ENCODE data around the gene FAM20C.

FAM20C gene

GRCh38 chr7:255721-256361 is 63.5 kb downstream of the FAM20C start:
- DNase-seq (ENCODE audit: extremely low read depth, low read depth), result no peak
- no peak for TF ChIP-seq CTCF (IDR thresholded peaks at IDR 0.05; ENCODE audit: low read depth, low read length, missing control alignments)
- H3K4me3 ChIP-seq (replicated peaks; ENCODE audit: low read depth, low read length), result no peak overlapping the region

DNA sequence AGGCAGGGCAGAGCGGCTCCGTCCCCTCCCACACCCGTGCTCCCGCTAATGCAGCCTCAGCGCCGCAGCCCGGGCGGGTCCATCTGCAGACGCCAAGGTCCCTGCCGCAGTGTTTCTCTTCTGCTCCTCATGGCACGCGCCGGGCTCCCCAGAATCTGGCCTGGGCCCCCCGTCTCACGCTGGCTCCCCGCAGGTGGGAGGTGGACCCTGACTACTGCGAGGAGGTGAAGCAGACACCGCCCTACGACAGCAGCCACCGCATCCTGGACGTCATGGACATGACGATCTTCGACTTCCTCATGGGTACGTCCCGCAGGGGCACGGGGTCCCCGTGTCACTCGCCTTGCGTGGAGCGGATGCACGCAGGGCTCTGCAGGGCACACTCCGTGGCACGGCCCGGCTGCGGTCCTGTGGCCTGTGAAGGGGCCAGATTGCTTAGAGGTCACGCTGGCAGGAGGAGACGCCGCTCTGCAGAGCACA is 64.1 kb downstream of the FAM20C start:
- H3K4me3 ChIP-seq (replicated peaks; ENCODE audit: low read depth, low read length), result no peak overlapping the region
- no peak for DNase-seq (ENCODE audit: extremely low read depth, low read depth)
- no peak for TF ChIP-seq CTCF (IDR thresholded peaks at IDR 0.05; ENCODE audit: low read depth, low read length, missing control alignments)

DNA sequence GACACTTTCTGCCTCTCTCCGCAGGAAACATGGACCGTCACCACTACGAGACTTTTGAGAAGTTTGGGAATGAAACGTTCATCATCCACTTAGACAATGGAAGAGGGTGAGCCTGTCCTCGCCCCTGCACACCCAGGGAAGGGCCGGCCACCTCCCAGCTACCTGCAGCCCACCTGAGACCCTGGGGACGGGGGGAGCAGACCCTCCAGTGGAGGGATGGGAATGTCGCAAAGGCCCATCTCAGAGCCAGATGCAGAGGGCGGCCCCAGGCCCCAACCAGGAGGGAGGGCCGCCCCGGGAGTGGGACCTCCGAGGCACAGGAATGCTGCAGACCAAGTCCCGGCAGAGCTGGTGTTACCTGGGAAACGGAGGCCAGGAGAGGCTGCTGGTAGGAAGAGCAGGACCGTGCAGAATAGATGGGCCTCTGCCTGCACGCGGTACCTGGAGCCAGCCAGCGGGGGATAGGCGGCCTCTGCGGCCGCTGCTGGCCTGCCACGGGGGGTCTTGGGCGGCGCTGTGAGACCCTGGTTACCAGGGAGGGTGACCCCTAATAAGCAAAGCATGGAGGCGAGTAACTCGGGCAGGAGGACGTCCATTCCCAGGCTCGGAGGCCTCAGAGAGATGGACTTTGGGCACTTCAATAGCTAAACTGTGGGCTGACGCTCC is 64.7 kb downstream of the FAM20C start:
- no peak for DNase-seq (ENCODE audit: extremely low read depth, low read depth)
- no peak overlapping the region for H3K4me3 ChIP-seq (replicated peaks; ENCODE audit: low read depth, low read length)
- no peak for TF ChIP-seq CTCF (IDR thresholded peaks at IDR 0.05; ENCODE audit: low read depth, low read length, missing control alignments)

- no peak overlapping the region for H3K4me3 ChIP-seq (replicated peaks; ENCODE audit: low read depth, low read length)
- TF ChIP-seq CTCF (IDR thresholded peaks at IDR 0.05; ENCODE audit: low read depth, low read length, missing control alignments), result no peak
- DNase-seq (ENCODE audit: extremely low read depth, low read depth), result no peak
Observed at GRCh38 chr7:257647-257992, 65.2 kb downstream of the FAM20C start.

DNA sequence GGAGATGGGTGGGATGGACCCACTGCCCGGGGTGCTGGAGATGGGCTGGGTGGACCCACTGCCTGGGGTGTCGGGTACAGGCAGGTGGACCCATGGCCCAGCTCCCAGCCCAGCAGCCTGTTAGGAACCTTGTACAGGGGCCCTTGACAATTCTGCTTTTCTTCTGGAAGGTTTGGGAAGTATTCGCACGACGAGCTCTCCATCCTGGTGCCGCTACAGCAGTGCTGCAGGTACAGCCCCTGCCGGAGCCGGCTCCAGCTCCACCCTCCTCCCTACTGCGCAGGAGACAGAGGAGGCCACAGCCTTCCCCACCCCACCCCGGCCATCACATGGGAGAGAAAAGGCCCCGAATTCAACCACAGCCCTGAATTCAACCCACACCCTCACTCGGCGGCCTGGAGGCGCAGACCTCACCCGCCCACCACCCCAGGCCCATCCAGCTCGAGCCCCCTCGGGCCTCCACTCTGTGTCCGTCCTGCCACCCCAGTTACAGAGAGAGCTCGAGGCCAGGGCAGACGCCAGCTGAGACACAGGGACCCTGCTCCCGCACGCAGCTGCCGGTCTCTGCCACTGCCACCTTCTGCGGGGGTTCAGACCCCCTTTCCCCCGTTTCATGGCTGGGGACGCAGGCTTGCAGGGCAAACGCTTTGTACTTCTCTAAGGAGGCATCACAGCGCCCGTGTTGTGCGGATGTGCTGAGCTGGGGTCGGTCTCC is 66.3 kb downstream of the FAM20C start:
- H3K4me3 ChIP-seq (replicated peaks; ENCODE audit: low read depth, low read length), result no peak overlapping the region
- no peak for TF ChIP-seq CTCF (IDR thresholded peaks at IDR 0.05; ENCODE audit: low read depth, low read length, missing control alignments)
- DNase-seq (ENCODE audit: extremely low read depth, low read depth), result no peak

DNA sequence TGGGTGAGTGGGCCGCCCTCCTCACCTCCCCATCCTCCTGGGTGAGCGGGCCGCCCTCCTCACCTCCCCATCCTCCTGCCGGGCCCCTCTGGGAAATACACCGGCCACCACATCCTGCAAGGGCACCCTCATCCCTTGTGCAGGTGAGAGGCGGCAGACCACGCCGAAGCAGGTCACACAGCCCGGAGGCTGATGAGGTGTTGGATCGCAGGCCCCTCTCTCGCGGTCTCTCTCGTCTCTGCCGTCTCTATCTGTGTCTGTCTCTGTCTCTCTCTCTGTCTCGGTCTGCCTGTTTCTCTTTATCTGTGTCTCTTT is 66.8 kb downstream of the FAM20C start:
- DNase-seq (ENCODE audit: extremely low read depth, low read depth), result no peak
- no peak for TF ChIP-seq CTCF (IDR thresholded peaks at IDR 0.05; ENCODE audit: low read depth, low read length, missing control alignments)
- H3K4me3 ChIP-seq (replicated peaks; ENCODE audit: low read depth, low read length), result no peak overlapping the region

All from HFF-Myc (cell line).